Ammon's horn (tissue), 1 donor: ENCODE data around the gene TTC7B.

Experiments
- DNase-seq: peaks from one replicate; pipeline ENCODE4 v3.0.0-alpha.2; 2016; ENCODE audit warnings: low spot score

The TTC7B gene

DNA sequence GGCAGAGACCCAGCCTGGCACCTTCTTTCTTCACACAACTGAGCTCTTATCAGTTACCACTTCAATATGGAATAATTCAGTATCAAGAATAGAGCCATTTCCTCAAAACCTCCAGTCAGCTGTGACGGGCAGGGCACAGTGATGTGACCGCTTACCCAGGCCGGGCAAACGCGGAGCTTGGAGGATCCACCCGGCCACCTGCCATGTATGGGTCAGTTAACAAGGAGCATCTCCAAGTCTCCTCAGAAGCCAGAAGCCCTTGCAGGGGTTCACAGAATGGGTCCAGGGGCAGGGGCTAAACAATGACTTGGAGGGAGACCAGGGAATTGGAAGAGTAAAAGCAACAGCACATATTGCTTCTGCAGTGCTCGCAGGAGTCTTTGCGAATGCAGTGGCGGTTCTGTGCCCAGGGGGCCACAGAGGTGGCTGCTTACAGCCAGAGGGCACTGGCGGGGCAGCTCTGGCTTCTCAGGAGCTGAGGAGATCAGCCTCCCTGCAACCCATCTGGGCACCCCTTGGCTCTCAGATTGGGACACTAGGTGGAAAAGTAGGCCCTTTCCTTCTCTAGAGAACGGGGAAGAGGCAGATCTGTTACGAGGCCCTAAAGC, 257.1 kb downstream of the TTC7B start:
- no peak for DNase-seq

DNA sequence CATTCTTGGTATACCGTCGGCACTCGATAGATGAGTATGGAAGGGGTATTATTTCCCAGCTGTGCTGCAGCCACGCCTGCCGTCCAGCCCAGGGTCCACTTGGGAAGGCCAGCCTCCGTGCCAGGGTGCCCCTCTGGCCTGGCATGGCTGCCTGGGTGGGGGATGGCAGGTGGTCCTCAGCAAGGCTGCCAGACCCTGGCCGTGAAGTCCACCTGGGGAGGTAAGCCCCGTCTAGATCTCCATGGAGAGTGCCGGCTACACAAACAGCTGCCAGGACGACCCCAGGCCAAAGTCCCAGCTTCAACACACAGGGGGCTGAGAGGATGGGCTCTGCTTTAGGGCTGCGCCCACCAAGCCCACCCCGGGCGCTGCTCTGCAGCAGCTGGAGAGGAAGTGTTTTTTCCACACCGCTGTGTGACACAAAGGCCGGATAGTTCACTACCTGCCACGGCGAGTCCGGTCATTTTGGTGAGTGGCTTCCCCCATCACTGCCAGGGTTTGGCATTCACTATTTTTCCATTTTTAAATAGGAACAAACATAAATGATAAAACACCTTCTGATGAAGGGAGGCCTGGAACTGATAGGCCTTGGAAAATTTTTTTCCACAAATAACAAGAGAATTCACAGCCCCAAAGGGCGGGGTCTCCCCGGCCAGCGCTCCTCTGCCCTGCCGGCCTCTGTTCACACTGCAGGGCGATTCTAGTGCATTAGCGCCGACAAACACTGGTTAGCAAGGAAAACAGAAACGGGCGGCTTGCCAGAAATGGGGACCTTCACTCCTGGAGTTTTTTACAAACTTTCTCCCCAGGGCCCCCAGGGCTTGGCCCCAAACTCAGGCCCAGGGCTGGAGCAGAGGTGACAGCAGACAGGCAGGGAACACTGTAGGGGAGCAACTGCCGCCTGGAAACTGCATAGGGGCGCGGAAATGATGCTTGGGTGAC, 257.9 kb downstream of the TTC7B start:
- DNase-seq, result no peak

DNA sequence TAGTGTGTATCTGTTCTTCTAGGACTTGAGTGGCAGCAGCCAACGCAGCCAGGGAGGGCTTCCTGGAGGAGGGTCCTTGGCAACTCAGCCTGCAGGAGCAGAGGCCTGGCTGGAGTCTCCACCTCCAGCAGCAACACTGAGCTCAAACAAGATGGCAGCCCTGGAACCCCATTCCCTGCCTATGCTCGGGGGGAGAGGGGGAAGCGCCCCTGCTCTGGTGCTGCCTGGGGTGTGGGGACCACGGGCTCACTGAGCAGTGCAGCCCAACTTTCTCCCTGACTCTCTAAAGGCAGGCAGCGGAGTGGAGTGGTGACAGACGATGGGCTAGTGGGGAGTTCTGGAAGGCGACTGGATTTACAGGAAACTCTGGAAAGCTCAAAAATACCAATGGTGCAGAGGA, 258.7 kb downstream of the TTC7B start:
- no peak for DNase-seq

DNA sequence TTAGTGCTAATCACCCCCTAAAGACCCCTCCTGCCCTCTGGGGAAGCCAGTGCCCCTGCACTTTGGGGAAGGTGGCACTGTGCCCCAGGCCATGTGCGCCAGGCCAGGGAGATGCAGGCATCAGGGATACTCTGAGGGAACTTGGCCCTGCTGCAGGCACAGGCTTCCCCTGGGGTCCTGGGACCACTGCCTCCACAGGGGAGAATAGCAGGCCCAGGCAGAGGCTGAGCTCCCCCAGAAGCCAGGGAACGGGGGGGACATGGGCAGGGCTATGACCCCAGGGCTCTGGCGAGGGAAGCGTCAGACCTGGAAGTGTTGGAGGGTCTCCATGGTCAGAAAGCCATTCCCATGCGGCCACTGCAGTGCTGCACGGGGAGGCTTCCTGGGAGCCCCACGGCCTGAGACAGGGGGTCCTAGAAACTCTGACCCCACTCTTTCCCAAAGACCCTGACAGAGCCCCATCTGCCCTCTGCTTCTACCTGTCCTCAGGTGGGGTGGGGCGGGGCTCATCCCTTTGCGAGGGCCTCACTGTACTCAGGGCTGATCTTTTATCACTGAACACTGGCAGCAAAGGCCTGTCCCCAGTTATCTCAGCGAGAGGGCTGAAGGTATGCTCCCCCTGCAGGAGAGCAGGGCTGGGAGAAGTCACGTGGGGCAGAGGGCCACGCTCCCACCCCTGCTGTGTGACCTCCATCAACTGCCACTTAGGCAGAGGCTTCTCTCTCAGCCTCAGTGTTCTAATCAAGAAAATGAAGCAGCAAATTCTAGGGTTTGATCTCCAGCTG, 259.4 kb downstream of the TTC7B start:
- no peak for DNase-seq

DNA sequence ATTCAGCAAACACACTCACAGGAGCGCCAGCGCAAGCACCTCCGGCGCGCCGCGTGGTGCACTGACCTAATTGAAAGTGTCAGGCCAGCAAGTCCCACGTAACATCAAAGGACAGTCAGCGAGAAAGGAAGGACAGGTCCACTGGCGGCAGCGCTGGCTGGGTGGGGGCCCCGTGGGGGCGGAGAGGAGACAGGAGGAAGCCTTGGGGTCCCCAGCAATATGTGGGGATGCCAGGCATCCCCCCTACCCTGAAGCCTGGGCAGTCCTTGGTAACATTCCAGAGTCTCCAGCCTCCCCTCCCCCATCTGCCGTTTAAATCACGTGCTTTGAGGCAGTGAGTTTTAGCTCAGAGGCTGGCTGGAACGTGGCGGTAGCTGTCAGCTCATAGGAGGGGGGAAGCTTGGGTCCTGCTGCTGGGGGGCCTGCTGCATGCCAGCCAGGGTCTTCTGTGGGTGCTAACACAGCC, 260.2 kb downstream of the TTC7B start:
- DNase-seq, result peak; percentile 58

DNA sequence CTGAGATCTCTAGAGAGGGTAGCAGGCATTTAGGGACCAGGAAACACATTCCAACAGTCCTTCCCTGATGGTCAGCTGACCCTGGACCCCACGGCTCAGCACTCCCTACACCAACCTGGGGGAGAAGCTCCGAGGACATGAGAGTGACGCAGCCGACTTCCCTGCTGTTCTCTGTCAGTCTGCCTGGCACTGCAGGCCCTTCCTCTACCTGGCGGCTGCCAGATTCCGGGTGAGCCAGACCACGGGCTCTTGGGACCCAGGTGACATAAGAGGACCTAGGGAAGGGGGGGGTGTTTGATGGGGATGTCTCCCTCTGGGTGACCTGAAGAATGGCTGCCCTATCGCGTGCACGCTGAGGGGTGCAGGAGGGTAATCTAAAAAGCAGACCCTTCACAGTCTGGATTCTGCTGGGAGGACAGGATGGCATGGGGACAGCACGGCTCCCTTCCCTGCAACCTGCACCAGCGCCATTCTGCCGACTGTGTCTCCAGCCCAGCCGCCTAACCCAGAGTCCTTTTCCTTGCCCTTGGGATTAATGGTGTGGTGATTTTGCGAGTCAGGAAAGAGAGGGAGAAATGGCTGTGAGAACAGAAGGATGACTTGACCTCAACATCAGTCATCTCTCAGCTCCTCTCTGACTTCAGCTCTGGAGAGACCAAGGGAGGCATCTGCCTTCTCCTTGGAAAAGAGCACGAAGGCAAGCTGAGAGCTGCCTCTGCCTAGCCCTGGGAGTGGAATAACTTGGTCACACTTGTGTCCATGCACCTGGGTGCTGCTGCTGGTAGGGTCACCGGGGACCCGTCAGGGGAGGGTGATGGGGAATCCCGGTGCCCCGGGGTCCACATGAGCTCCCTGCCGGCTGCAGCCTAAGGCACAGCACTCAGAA, 260.9 kb downstream of the TTC7B start:
- no peak for DNase-seq

DNA sequence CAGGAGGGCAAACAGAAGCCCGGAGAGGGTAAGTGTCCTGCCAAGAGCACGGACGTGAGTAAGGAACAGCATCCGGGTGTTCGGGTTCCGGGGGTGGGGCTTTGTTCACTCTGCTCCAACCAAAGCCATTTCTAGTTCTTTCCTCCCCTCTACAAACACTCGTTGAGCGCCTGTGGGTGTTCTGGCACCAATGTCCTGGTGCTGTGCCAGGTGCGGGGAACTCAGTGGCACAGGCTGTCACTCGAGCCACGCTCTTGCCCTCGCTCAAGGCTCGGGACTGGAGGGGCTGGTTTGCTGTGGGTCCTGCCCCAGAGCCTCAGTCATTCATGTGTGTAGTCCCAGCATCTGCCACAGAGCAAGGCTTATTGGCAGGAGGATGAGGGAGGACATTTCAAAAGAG, 261.9 kb downstream of the TTC7B start:
- DNase-seq, result peak; percentile 95

DNA sequence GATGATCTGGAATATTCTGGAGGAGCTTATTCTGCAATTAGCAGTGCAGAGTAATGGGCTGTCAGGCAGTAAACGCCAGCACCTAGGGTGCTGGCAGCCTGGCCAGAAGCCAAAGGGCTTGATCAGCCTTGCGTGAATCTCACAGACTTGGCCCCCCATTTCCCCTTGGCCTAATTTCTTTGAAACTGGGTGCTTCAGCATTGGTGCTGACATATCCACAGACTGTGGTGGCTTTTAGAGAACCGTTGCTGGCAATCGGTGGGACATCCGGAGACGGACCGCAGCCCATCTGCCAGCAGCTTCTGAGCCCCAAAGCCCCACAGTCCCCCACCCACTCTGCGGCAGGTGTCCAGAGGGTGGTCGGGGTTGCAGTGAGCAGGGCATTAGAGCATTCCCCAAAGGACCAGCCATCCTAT, 262.3 kb downstream of the TTC7B start:
- DNase-seq, result peak; percentile 20

DNA sequence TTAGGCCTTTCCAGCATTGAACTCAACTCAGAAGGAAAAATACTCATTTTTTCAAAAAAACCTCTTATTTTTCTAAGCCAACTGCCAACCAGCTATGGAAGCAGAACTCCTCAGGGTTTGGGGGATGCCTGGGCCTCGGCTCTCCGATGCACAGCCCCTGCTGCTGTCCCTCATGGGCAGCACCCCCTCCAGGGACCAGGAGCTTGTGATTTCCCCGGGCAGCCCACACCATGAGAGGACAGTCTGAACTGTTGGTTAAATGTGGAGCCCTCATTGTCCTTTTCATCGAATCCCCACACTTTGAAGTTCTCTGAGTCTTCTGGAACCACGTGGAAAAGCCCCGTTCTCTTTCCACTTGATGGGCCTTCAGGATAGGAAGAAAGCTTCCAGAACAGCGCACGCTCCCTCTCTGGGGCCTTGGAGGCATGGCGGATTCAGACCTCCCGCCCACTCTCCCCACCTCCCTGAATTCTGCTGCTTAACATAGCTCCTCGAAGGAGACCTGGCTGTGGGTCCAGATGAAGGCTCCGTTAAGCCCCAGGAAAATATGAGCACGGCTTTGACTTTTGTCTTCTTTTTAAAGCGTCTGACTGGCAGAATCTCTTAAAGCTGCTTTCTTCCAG, 262.8 kb downstream of the TTC7B start:
- DNase-seq, result no peak

DNA sequence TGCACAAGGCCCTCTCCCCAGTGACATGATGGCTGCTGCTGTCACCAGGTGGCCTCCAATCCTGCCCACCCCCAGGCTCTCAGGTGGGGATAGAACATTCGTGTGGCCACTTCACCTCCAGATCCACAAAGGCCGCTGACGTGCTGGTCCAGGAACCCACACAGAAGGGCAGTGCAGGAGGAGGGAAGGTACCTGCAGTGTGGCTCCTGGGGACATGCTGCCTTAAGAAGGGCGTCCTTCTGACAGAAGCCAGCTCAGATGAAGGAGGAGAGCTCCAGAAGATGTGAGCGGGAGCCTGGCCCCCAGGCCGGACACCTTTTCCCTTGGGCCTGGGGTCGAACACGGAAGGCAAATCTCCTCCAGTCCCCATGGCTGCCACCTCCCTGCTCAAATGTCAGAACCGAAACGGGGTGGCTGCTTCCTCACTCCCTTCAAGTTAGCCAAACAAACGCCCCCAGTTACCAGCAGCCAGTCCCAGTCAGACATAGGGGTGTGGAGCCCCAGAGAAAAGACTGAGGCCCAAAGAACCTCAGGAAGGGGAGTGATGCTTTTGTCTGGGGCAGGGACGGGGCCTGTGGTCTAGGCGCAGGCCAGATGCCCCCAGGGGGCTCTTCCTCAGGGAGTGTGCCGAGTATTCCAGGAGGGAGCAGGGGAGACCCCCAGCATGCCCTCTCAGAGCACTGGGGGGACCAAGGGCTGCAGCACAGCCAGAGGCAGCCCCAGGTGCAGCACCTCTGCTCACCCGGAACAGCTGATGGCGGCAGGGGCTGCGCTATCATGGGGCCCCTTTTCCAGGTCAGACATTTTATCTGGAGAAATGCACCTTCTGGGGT, 263.5 kb downstream of the TTC7B start:
- DNase-seq, result no peak

DNA sequence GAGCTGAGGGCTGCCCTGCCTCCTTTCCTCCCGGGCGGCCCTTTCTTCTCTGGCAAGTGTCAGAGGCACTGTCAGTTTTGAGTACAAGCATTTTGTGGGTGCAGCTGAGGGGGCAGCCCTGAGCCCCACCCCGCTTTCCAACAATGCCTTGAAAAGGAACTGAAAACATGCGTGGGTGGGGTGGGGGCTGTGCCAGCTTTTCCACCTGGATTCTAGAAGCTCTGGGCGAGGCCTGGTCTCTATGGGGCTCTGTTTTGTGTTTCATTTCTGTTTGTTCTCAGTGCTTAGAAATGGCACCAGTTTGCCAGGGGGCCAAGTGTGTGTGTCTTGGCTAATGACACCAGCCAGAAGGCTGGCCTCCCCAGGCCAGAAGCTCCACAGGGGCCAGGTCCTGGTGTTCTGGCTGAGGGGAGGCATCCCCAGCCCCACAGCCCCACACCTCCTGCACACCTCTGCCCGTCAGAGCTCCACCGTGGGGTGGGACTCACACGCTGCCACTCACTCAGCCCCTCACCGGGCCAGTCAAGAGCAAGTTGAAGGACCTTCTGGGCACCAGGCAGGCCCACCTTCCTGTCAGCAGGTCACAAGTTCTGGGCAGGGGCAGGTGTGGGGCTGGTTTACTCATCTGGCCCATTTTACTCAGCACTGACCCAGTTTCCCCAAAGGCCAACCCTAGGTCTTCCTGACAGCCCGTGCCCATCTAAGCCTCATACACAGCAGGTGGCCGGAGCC, 264.3 kb downstream of the TTC7B start:
- DNase-seq, result no peak

DNA sequence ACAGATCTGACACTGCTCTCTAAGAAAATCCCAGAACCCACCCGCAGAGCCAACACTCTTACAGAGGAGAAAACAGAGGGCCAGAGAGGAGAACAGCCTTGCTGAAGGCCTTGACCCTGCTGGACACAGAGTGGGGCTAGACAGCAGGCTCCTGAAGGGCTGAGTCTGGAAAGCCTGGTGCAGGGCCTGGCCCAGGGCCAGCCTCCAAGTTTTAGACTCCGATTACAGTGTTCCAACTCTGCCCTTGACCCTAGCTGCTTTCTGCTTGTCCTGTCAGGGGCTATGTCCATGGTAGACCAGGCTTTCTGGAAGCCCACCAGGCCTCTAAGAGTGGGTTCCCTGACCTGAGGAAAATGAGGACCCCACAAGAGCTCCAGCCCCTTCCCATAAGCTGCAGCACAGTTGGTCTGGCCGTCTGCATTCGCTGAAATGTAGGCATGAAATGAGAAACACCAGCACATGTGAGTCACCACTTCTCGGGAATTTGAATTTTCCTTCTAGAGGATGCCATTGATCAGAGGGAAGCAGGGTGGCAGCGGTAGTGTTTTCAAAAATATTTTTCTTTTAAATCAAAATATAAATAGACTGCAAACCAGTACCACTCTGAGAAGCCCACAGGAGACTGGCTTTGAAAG, 265.0 kb downstream of the TTC7B start:
- DNase-seq, result no peak

DNA sequence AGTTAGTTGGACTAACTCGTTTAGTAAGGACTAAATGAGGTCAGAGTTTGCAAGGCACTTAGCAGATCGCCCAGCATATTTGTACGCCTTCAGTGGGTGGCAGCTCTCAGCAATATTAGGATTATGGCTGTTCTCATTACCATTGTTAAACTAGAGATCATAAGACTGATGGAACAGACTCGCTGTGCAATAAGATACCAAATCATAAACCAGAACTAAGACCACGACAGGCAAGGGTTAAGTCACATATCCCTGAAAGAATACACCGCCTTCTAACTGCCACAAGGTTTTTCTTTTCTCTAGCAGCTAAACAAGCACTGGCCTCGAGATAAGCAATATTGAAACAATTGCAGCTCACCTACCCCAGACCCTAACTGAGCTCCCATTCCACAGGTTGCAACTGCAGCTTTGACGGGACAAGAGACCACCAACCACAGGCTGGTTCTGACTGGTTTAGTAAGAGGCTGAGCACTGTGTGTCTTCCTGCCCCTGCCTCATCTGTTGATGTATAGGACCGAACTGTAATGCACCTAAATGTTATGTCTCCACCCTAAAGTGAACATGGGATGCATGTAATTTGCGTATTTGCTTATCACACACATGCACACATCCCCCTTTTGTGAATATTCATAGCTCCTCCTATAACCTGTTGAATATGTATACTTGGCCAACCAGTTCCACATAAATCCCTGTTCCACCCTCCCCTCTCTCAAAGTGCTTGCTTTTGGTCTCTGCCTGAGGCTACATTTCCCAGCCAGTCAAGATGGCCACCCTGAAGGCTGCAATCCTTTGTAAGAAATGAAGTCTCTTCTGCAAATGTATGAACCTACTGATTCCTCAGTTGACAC, 266.2 kb downstream of the TTC7B start:
- no peak for DNase-seq

DNA sequence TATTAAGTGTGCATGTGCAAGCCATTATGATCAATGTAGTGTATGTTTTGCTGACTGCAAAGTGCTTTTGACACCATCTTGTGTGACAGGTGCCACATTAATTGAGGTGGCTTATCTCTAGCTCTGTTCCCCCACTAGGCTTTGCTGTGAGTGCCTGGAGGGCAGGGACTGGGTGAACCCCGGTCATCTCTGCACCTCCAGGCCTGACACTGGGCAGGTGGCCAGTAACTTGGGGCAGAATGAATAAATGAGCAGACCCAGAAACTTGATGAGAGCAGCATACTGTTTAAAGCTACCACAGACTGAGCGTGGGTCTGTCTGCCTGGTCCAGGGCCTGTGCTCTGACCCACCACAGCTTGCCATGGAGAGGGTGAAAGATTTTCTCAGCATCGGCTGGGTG, 267.8 kb downstream of the TTC7B start:
- DNase-seq, result no peak

DNA sequence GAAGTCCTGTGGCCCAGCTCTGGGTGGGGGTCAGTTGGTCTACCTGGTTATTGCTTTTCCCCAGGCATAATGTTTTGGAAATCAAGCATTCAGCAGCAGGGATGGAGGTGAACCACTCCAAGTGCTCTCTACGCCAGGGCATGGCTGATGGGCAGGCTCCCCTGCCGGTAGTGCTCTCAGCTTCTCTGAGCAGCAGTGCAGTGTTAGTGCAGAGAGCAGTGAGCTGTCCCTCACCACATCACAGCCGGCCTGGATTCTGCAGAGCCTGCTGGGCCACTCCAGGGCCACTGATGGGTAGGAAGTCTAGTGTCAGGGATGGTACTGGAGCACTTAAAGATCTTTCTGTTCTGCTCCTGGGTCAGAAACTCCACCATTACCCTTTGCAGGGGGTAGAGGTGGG, 268.3 kb downstream of the TTC7B start:
- DNase-seq, result no peak

DNA sequence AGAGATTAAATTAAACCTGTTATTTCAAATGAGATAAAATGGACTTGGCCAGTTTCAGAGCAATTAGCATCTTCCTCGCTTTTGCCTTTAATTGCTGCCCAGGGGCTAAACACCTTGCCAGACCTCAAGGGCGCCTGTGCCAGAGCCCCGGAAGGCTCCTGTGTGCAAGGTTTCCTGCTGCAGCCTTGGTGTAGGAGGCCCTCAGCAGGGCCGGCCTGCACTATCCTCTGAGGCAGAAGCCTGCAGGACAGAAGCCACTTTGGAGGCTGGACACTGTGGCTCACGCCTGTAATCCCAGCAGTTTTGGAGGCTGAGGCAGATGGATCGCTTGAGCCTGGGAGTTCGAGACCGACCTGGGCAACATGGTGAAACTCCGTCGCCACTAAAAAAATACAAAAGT, 269.0 kb downstream of the TTC7B start:
- DNase-seq, result no peak

DNA sequence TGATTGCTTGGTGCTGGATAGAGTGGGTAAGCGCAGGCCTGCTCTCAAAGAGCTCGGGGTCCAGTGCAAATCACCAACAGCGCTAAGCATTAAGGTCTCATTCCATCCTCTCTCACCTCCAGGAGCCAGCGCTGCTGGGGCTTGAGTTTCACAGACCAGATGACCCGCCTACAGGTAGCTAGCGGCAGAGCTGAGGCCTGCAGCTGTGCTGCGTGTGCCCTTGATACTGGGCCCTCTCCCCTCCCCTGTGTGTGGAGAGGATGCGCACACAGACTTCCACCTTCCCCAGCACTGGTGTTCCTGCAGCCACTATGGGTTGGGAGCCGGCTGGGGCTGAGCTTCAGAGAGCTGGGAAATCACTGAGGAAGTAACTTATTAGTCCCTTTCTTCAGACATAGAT, 269.5 kb downstream of the TTC7B start:
- no peak for DNase-seq
